ENCODE results near the gene ELMO1. TPM values are rescaled to one million over a fixed set of nuclear protein-coding genes. Genes with fewer than 3 reads are reported as not detected.

ELMO1 gene
- total RNA-seq, 1 donor from 2014 or later, result 132 TPM

DNA sequence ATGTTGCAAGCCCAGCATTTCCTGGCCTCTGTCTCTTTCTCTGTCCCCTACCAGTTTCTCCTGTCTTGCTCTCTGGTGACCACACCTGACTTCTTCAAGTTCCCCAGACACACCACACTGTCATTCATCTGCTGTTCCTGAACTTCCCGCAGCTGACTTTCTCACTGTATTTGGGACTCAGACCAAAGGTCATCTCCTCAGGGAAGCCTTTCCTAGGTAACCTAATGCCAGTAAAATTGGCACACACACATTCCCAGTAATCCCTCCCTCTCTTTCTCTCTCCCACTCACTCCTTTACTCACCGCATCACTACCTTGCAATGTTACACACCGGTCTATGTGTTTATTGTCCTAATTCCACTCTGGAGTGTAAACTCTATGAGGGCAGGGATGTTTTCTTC, 81.7 kb downstream of the ELMO1 start:
- peaks cover 6% of the 10 kb centered on the region for H3K36me3 Mint-ChIP-seq (ENCODE audit: low read depth)
- ATAC-seq (ENCODE audit: low read depth) (no peak), DNase-seq (no peak)
- no peak overlapping the region for H3K27ac Mint-ChIP-seq
- intact Hi-C loops (cut with micrococcal nuclease), result no loop called here
- H3K4me1 Mint-ChIP-seq, result peaks cover 17% of the 10 kb centered on the region
- TF ChIP-seq, protein P1, sequence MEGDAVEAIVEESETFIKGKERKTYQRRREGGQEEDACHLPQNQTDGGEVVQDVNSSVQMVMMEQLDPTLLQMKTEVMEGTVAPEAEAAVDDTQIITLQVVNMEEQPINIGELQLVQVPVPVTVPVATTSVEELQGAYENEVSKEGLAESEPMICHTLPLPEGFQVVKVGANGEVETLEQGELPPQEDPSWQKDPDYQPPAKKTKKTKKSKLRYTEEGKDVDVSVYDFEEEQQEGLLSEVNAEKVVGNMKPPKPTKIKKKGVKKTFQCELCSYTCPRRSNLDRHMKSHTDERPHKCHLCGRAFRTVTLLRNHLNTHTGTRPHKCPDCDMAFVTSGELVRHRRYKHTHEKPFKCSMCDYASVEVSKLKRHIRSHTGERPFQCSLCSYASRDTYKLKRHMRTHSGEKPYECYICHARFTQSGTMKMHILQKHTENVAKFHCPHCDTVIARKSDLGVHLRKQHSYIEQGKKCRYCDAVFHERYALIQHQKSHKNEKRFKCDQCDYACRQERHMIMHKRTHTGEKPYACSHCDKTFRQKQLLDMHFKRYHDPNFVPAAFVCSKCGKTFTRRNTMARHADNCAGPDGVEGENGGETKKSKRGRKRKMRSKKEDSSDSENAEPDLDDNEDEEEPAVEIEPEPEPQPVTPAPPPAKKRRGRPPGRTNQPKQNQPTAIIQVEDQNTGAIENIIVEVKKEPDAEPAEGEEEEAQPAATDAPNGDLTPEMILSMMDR (IDR thresholded peaks at IDR 0.05), result no peak
- H3K9me3 Mint-ChIP-seq, result no peaks in the 10 kb centered on the region
- CTCF ChIA-PET, result no interaction called here
- POLR2A ChIA-PET, result no interaction called here
- H3K27me3 Mint-ChIP-seq, result no peaks in the 10 kb centered on the region
- no peak overlapping the region for H3K4me3 Mint-ChIP-seq

DNA sequence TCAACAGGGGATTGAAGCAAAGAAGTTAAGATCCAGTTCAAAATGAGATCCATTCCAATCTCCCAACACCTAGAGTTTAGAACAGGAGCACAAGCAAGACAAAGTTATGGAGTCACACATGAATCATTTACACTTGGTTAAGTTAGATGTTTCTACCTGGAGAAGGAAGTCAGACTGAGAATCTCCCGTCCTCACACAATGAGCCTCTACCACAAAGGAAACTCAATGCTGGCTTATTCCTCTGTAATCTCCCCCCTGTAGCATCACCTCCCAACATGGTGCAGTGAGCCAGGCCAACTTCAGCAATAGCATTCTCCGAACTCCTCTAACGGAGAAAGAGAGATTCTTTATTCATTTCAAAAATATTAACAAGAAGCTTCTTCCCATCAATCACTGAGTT, 82.2 kb downstream of the ELMO1 start:
- POLR2A ChIA-PET, result no interaction called here
- H3K4me3 Mint-ChIP-seq, result no peak overlapping the region

DNA sequence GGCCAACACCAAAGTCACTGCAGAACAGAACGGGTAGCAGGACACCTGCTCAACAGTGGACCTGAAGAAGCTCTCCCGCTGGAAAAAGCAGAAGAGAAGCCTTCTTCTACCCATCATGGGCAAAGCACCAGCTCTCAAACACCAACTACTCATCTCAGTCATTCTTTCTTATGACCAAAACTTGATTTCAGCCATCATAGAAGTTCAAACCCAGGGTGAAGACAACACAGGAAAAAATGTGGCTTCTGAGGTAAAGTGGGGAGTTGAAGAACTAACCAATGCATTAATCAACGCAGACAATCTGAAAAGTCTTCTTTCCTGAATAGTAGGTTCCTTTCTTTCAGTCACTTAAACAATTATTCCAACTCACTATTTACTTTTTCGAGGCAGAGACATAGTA, 83.3 kb downstream of the ELMO1 start:
- Mint-ChIP-seq H3K9me3 (no peaks in the 10 kb centered on the region), H3K4me1 (peaks cover 14% of the 10 kb centered on the region), H3K36me3 (ENCODE audit: low read depth) (peaks cover 1% of the 10 kb centered on the region), H3K27ac (no peak overlapping the region), H3K4me3 (no peak overlapping the region), H3K27me3 (no peaks in the 10 kb centered on the region)
- CTCF ChIA-PET, result interaction anchor here (0.8 kb wide), 1 partner anchor 183 kb away, joined by 3 read pairs; no protein-coding TSS in a partner anchor
- POLR2A ChIA-PET, result no interaction called here
- ATAC-seq (ENCODE audit: low read depth) (no peak), DNase-seq (no peak)
- intact Hi-C loops (cut with micrococcal nuclease), result no loop called here
- TF ChIP-seq, protein P1 (IDR thresholded peaks at IDR 0.05), result no peak

More for the DNA sequence above, 82.2 kb downstream of the ELMO1 start:
- ATAC-seq (ENCODE audit: low read depth) (no peak), DNase-seq (no peak)
- Mint-ChIP-seq H3K36me3 (ENCODE audit: low read depth) (peaks cover 6% of the 10 kb centered on the region), H3K4me1 (peaks cover 14% of the 10 kb centered on the region), H3K27me3 (no peaks in the 10 kb centered on the region), H3K9me3 (no peaks in the 10 kb centered on the region), H3K27ac (no peak overlapping the region)
- TF ChIP-seq, protein P1 (IDR thresholded peaks at IDR 0.05), result no peak
- CTCF ChIA-PET, result no interaction called here
- intact Hi-C loops (cut with micrococcal nuclease), result no loop called here

DNA sequence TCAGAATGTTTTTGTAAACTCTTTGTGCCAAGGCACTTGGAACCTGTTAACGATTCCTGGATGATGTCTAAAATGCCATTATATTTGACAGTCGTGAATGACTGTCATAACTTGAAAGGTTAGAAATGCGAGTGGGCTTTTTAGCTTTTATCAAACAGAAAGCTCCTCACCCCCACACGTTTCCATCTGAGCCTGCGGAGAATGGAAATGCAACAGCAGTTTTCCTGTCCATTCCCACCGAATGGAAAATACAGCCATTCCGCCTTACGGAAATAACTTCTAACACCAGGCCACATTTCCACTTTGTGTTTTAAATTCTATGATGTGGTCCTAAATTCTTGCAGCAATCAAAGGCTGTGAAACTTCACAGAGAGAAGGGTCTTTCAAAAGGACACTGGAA, 83.8 kb downstream of the ELMO1 start:
- no peak for ATAC-seq (ENCODE audit: low read depth)
- TF ChIP-seq, protein P1 (IDR thresholded peaks at IDR 0.05), result no peak
- H3K36me3 Mint-ChIP-seq (ENCODE audit: low read depth), result no peaks in the 10 kb centered on the region
- no peak overlapping the region for H3K4me3 Mint-ChIP-seq
- H3K27me3 Mint-ChIP-seq, result no peaks in the 10 kb centered on the region
- H3K4me1 Mint-ChIP-seq, result peaks cover 14% of the 10 kb centered on the region
- no peak for DNase-seq
- intact Hi-C loops (cut with micrococcal nuclease), result no loop called here
- POLR2A ChIA-PET, result no interaction called here
- CTCF ChIA-PET, result interaction anchor here (0.8 kb wide), 1 partner anchor 183 kb away, joined by 3 read pairs; no protein-coding TSS in a partner anchor
- no peaks in the 10 kb centered on the region for H3K9me3 Mint-ChIP-seq
- no peak overlapping the region for H3K27ac Mint-ChIP-seq

DNA sequence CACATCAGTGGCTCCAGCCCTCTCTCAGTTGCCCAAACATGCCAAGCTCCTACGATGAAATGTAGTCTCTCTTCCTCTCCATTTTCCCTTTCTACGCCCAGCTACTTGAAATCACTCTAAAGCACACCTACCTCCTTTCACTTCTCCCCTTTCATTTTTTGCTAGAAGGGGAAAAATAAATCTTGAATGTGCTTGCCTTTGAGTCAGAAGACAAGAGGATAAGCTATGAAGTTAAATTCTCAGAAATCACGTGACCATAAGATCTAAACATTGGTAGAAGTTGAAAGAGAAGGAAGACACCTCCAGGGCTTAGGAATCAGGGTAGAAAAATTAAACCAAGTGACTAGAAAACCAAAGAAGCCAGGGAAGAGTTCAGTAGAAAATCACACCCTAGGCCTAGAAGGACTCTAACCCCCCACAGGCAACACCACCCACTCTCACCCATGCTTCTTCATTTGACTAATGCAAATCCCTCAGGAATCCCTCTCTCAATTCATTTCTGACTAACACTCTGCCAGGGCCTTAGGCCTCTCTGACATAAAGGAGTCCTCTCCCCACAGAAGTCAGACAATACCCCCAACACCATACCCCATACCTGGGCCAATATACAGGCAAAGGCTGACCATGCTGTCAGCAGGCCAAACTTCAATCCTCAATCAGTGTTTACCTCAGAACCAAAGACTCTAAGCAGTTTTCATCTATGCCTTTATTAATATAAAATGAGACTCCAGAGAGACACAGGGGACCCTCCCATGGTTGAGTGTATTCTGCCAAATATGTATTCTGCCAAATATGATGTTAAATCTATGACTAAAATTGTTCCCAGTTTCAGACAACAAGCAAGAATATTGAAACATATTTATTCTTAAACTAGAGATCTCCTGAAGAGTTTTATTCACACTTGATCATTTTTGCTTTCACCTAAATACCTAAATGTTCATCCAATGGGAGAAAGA, 84.8 kb downstream of the ELMO1 start:
- Mint-ChIP-seq H3K4me1 (peaks cover 14% of the 10 kb centered on the region), H3K4me3 (no peak overlapping the region), H3K27me3 (no peaks in the 10 kb centered on the region), H3K9me3 (no peaks in the 10 kb centered on the region), H3K27ac (peak overlapping the region; percentile 6), H3K36me3 (ENCODE audit: low read depth) (no peaks in the 10 kb centered on the region)
- ATAC-seq (ENCODE audit: low read depth) (peak; percentile 31), DNase-seq (no peak)
- ChIA-PET POLR2A (interaction anchor here (1.3 kb wide), 1 partner anchor 10 kb away, joined by 3 read pairs; no protein-coding TSS in a partner anchor), CTCF (interaction anchor here (0.8 to 1.3 kb wide), 2 partner anchors 14 to 129 kb away, joined by 3 to 4 read pairs; no protein-coding TSS in a partner anchor)
- TF ChIP-seq, protein P1 (IDR thresholded peaks at IDR 0.05), result no peak
- intact Hi-C loops (cut with micrococcal nuclease), result no loop called here

Data from activated B cell treated with CpG ODN at 0.5 μM for 24 hours (primary cell).